HG03520 (cell line): Measurements from ENCODE around the gene XPO1.
"Not testable (repeated sequence)": the region's sequence is repeated elsewhere in the genome, so short reads cannot be mapped to it uniquely, and the experiment has no call there.

Experiments
- ATAC-seq: cut with Tn5 transposase; IDR thresholded peaks from one replicate; pipeline ENCODE4 v1.9.1; 2021; ENCODE audit warnings: mild to moderate bottlenecking, moderate library complexity; ENCODE audit not compliant: unreplicated experiment

XPO1 gene

DNA sequence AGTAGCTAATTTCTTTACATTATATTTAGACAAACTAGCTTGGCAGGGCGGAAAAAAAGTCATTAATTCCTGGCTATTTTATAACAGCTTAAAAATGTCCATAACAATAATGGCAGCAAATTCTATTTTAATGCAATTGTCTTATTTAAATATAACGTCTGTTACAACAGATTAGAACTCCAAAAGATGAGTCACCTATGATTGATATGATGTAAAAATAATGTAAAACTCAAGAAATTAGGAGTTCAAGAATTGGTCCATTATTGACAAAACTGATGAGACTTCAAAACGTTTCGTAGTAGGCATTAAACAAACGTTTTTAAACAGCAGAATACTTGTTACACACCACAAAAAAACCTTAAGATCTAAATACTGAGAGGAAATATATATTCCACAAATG is 2.7 kb downstream of the XPO1 start:
- ATAC-seq = no peak

DNA sequence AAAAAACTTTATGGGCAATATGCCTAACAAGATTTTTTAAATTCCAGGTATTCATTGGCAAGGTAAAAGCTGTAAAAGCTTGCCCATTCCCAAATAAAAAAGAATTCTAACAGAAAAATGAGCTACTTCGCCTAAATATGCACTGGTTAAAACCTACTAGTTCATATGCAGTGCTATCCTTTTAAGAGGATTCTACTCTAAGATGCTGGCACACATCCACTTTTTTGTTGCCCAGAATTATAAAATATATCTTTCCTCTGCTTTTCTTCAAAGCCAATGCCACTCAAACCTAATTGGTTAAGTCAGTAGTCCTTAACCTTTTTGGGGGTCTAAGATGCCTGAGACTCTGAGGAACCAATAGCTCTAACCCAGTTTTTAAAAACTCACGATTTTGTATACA is 3.2 kb downstream of the XPO1 start:
- ATAC-seq = no peak

DNA sequence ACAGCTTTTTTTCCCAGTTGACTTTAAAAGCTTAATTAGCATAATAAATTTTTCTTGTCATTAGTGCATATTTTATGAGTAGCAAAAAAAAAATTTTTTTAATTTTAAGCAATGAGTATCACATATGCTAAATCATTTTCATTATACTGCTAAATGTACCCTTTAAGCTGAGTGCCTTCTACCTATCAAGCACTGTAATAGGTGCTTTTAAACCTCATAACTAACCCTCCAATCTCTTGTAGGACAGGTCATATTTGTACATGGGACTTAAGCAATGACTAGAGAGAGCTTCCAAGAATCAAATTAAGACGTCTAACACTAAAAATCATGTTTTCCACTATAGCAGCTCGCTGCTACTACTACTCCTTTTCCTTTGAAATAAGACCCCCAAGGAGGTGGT is 7.4 kb downstream of the XPO1 start:
- no peak for ATAC-seq

DNA sequence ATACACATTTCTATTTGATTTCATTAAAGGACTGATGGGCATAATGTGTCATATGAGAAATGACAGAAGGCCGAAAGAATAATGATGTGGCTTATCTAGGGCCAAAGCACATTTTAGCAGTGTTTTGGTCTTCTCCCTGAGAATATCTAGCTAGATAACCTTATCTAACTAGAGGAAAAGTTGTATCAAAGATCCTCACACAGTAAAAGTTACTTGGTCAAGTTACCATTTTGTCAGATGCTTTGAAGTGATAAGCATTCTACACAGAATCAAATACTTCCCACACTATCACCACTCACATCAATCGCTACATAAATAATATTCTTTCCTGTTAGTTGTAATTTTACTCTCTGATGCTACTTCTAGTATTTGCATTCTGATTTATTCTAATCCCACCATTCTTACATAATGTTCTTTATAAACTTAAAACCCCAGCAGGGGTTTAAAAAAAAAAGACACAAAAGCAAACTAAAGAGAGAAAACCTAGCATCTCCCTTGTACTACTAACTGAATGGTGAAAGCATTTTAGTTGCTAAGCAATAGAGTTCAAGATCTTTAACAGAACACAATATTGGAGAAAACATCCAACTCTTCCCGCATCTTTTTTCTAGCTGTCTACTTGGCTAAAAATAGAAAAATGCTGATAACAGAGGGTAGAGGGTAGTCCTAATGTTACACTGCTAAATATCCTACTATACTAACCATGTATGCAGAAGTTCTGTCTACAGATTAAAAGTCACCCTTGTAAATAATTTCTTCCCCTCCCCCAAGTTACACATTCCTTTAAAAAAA is 8.0 kb downstream of the XPO1 start:
- ATAC-seq = no peak

DNA sequence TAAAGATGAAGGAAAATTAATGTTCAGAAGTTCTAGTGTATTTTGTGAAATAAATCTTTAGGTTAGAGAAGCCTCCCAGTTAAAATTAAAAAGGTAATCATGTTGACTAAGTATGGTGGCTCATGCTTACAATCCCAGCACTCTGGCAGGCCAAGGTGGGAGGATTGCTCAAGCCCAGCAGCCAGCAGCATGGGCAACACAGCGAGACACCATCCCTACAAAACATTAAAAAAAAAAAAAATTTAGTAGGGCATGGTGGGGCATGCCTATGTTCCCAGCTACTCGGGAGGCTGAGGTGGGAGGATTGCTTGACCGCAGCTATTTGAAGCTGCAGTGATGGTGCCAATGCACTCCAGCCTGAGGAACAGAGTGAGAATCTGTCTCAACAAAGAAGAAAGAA is 17.9 kb downstream of the XPO1 start:
- ATAC-seq = no peak

DNA sequence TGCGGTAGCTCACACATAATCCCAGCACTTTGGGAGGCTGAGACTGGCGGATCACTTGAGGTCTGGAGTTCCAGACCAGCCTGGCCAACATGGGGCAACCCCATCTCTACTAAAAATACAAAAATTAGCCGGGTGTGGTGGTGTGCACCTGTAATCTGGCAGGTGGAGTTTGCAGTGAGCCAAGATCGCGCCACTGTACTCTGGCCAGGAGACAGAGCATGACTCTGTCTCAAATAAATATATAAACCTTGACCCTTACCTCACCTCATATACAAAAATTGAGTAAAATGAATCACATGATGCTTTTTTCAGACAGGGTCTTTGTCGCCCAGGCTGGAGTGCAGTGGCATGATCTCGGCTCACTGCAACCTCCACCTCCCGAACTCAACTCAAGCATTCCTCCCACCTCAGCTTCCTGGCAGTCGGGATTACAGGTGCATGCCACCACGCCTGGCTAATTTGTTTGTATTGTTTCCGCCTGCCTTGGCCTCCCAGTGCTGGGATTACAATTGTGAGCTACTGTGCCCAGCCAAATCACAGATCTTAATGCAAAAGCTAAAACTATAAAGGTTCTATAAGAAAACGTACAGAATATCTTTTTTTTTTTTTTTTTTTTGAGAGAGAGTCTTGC is 25.3 kb downstream of the XPO1 start:
- no peak for ATAC-seq

DNA sequence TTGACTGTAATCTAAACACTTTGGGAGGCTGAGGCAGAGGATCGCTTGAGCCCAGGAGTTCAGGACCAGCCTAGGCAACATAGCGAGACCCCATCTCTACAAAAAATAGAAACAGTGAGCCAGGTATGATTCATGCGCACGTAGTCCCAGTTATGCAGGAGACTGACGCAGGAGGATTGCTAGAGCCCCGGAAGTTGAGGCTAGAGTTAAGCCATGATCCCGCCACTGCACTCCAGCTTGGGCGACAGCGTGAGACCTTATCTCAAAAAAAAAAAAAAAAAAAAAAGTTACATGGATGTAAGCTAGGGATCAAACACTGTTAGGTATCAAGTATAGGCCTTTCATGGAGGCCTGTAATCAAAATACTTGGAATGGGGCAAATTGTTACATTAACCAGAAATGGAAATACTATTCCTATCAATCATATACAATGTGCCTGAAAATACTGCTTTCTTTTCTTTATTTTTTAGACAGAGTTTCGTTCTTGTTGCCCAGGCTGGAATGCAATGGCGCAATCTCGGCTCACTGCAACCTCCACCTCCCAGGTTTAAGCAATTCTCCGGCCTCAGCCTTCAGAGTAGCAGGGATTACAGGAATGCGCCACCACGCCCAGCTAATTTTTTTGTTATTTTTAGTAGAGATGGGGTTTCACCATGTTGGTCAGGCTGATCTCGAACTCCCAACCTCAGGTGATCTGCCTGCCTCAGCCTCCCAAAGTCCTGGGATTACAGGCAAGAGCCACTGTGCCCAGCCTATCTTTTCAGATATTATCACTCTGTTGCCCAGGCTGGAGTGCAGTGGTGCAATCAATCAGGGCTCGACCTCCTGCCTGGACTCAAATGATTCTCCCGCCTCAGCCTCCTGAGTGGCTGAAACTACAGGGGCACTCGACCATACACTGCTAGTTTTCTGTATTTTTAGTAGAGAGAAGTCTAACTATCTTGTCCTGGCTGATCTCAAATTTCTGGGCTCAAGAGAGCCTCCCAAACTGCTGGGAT is 27.2 kb downstream of the XPO1 start:
- no peak for ATAC-seq

DNA sequence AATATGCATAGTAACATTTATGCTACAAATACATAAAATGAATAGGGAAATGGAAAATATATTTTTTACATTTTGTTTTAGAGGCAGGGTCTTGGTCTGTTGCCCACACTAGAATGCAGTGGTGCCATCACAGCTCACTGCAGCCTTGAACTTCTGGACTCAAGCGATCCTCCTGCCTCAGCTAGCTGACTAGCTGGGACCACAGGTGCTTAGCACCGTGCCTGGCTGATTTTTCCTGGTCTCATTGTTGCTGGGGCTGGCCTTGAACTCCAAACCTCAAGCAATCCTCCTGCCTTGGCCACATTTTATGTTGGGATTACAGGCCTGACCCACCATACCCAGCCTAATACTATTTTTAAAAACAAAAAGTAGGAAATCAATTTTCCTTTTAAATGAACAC is 33.2 kb downstream of the XPO1 start:
- ATAC-seq = no peak

DNA sequence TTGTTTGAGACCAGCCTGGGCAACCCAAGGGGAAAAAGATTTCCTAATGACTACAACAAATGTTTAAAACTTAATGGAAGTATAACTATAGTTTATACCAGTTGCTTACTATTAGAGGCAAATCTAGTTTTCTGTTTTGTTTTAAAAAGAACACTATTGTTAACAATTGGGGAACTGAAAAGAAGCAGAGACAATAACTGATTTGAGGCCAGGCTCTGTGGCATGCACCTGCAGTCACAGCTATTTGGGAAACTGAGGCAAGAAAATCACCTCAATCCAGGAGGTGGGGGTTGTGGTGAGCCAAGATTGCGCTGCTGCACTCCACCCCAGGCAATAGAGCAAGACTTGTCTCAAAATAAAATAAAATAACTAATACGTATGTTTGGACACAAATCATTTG is 39.1 kb downstream of the XPO1 start:
- no peak for ATAC-seq

DNA sequence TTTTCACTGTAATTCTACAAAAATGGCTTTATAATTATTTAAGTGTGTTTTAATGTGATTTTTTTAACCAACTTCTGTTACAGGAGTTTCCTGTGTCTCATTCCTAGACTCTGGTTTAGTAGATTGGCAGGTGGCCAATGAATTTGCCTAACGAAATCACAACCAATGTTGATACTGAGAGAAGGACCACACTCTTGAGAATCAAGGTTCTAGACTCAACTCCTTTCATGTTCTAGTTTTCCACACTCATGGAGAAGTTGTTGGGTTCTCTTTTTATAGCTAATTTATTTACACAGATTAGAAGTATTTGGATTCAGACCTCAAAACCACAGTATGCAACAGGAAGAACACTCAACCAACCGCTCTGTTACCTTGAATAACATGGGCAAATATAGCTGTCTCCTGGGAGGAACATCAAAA is 44.6 kb downstream of the XPO1 start:
- no peak for ATAC-seq

DNA sequence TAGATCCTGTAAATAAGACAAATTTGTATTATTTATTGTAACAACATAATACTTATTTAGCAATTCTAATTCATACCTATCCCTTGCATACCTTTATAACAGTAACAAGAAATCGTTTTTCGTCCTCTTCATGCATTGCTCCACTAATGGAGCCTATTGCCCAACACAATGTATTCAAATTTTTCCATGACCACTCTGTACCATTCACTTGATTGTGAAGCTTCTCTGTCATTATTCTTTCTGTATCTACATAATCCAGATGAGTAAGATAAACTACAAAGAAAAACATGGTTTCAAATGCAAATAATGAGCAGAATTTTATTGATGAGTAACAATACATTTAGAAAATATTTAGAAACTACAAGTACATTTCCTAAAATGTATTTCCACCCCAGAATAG is 45.7 kb downstream of the XPO1 start:
- ATAC-seq = no peak

DNA sequence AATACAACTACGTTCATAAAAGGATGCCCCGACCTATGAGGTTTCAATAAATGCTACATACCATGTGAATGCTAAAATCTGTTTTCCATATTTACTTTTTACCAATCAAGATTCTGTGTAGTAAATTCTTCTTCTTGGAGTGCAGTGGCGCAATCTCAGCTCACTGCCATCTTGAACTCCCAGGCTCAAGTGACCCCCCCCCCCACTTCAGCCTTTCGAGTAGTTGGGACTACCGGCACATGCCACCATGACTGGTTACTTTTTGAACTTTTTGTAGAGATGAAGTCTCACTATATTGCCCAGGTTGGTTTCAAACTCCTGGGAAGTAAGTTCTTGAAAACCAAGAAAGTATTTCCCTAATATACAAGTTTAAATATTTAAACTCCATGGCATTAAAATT is 52.9 kb downstream of the XPO1 start:
- ATAC-seq = no peak

DNA sequence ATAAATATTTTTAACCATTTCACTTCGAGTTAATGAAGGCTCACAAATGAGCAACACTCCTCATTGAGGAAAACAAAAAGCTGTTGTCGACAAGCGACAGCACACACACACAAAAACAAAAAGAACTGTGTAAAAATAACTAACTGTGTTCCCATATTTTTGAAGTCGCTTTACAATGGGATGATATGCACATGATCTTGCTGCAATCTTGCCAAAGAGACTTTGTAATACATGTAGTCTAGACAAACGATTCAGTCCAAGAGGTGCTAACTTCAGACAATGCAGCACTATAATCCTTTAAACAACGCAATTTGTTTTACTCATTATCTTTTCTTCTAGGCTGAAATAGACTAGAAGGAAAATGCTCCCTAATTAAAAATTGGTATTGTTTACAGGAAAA is 60.1 kb downstream of the XPO1 start:
- ATAC-seq = no peak

DNA sequence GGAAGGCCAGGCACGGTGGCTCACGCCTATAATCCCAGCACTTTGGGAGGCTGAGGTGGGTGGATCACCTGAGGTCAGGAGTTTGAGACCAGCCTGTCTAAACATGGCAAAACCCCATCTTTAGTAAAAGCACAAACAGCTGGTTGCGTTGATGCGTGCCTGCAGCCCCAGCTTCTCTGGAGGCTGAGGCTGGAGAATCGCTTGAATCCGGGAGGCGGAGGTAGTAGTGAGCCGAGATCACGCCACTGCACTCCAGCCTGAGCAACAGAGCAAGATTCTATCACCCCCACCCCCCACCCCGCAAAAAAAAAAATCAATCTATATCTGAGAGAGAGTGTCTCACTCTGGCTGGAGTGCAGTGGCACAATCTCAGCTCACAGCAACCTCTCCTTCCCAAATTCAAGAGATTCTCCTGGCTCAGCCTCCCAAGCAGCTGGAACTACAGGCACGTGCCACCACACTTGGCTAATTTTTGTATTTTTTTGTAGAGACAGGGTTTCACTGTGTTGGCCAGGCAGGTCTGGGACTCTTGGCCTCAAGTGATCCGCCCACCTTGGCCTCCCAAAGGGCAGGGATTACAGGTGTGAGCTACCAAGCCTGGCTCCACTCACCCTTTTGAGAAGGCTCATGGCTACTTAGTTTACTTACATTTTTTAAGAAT is 61.1 kb downstream of the XPO1 start:
- not testable (repeated sequence) for ATAC-seq

DNA sequence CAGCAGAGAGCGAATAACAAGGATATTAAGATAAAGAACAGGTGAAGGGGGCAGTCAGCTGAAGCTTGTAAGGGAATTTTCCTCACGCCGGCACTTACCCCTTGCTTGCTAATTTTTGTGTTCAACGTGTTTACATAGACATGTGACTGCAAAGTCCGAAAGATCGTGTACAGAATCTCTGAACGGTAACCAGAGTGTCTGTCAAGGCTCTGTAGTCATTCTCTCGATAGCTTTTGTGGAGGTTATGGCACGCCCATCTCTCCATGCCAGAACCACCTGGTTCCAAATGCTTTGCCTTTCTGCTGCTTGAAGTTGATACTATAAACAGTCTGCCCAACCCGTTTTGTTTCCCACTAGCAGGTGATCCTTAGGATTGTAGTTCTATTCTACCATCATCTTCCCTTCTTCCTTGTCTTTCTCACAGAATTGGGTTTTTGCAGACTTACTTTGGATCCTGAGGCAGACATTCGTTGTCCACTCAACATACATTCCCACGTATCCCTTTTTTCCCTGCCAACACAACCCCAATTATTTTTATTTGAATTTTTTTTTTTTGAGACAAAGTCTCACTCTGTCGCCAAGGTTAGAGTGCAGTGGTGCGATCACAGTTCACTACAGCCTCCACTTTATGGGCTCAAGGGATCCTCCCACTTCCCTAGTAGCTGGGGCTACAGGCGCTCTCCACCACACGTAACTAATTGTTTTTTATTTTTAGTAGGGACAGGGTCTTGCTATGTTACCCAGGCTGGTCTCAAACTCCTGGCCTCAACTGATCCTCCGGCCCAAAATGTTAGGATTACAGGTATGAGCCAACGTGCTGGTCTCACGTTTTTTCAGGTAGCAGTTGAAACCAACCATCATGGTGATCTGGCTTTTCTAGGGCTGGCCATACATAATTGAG is 66.0 kb downstream of the XPO1 start:
- ATAC-seq = no peak

DNA sequence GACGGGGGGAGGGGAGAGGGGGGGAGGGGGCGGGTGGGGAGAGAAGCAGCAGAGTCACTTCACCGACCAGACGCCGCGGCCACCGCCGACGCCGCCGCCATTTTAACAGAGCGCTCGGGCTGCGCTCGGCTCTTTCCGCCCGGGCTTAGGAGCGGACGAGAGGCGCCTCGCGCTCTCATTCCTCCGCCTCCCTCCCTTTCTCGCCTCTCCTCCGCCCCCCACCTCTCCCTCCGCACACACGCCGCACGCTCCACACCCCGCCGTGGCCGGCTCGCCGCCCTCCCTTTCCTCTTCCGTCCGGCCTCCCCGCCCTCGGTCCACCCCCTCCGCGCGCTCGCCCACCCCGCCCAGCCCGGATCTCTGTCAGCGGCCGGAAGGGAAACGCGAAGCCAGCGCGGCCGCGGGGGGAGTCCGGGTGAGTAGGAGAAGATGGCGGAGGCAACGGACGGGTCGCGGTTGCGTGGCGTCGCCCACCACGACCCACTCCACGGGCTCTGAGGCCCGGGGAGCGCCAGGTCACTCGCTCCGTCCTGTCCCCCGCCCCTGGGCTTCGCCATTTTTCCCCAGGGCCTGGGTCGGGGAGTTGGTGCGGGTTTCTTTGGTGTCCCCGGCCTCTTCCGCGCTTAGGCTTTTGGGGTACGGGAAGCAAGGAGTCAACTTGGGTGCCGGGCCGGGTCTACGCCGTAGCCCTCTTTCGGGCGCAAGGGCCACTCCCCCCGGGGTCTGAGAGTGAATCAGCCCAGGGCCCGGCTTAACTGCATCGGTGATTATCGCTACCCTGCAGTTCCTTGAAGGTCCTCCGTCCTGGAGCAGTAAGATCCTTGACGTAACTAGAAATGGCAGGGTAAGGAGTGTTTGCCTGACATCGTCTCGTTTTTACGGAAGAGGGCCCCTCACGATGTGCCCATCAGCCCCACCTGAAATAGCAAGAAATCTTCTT is 66.9 kb downstream of the XPO1 start, which contains the start of gene USP34:
TSS of gene USP34 (minus strand) at position 123 of the 940 bp plus-strand sequence. CDS start 395 bp downstream, outside the sequence.
- peak; percentile 57 for ATAC-seq

DNA sequence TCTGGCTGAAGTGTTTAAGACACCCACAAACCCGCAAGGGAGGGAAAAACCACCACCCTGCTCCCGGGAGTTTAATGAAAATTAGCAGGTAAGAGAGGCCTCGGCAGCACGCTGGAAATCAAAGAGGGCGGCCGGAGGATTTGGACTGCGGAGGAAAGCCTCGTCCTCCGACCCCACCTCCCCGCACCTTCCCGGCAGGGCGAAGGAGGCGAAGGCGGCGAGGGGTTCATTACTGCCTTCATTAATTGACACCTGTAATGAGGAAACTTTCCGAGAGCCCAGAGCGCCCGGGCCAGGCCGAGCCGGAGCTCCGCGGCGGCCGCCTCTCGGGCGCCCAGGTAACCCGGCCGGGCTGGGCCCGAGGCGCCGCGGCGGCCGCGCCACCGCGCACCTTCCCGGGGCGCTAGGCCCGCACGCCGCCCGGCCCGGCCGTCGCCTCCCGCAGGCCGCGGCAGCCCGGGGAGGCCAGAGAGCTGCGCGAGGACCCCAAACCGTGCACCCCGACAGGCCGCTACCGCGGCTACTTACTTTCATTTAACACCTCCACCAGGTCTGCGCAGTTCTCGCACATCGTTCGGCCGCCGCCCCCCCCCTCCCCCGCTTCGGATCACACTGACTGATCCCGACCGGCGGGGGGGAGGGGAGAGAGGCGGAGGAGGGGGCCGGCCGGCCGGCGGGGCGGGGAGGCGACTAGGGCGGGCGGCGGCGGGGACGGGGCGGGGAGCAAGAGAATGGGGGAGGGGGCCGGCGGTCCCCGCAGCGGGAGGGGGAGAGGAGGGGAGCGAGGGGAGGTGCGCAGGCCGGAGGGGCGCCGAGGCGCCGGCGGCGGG is 67.8 kb downstream of the XPO1 start:
- peak; percentile 31 for ATAC-seq
